Right atrium auricular region (tissue), 2 donors: ENCODE results near the gene TNK1. TPM values are rescaled to one million over a fixed set of nuclear protein-coding genes. Genes with fewer than 3 reads are reported as not detected.

Source experiments
- DNase-seq: peaks from one replicate; pipeline ENCODE4 v3.0.0-alpha.2; 2019; ENCODE audit warnings: low spot score
- H3K27ac ChIP-seq, 2 donors: fragments of 200-600 bp; sonication (generic); 1 replicate in 1 of 2; 2 replicates in 1 of 2; pipeline ENCODE4 v1.5.1; 2016 to 2019
- H3K27me3 ChIP-seq, 2 donors: fragments of 200-600 bp; sonication (generic); one replicate each; pipeline versions ENCODE4 v1.5.1 to v1.6.0; 2017 to 2019
- H3K36me3 ChIP-seq: fragments of 200-600 bp; sonication (generic); one replicate; pipeline ENCODE4 v1.5.1; 2016
- H3K4me1 ChIP-seq, 2 donors: fragments of 200-600 bp; sonication (generic); one replicate each; pipeline versions ENCODE4 v1.5.1 to v1.6.0; 2017 to 2019
- H3K4me3 ChIP-seq, 2 donors: fragments of 200-600 bp; sonication (generic); 1 replicate in 1 of 2; 2 replicates in 1 of 2; pipeline ENCODE4 v1.5.1; 2017 to 2019; ENCODE audit warnings: mild to moderate bottlenecking in 1 of 2, moderate library complexity in 1 of 2
- H3K9me3 ChIP-seq, 2 donors: fragments of 200-600 bp; sonication (generic); one replicate each; pipeline ENCODE4 v1.5.1; 2019
- CTCF ChIP-seq, 2 donors: fragments of 200-600 bp; sonication (generic); IDR thresholded peaks; one replicate each; pipeline ENCODE4 v1.5.1; 2019; ENCODE audit warnings: antibody characterized with exemption in 2 of 2
- total RNA-seq, 2 donors: library from RNA; depleted of rRNA; stranded (reverse); fragments of >200 nt; gene quantifications; one replicate each; pipeline ENCODE4 v1.1.0, GENCODE V29; 2016

The TNK1 gene
- total RNA-seq, 2 donors from 2014 or later: 4.1 to 4.8 TPM

GRCh38 chr17:7340179-7340578, 40.7 kb upstream of the TNK1 start:
- Histone ChIP-seq H3K27me3 (no peaks in the 10 kb centered on the region), H3K27ac (no peak overlapping the region), H3K36me3 (no peaks in the 10 kb centered on the region), H3K4me3 (no peak overlapping the region), H3K9me3 (no peaks in the 10 kb centered on the region), H3K4me1 (no peaks in the 10 kb centered on the region)
- TF ChIP-seq CTCF (IDR thresholded peaks at IDR 0.05): no peak
- DNase-seq: no peak

- TF ChIP-seq CTCF (IDR thresholded peaks at IDR 0.05): no peak
- no peaks in the 10 kb centered on the region for H3K9me3 ChIP-seq
- no peaks in the 10 kb centered on the region for H3K27me3 ChIP-seq
Observed at GRCh38 chr17:7341842-7342241, 39.0 kb upstream of the TNK1 start.

GRCh38 chr17:7343250-7343649, 37.6 kb upstream of the TNK1 start:
- H3K36me3 ChIP-seq: no peaks in the 10 kb centered on the region
- peaks cover 0 to 3% of the 10 kb centered on the region in 2 donors for H3K4me1 ChIP-seq
- no peaks in the 10 kb centered on the region for H3K27me3 ChIP-seq
- H3K4me3 ChIP-seq: no peak overlapping the region
- DNase-seq: no peak
- H3K27ac ChIP-seq: no peak overlapping the region
- no peaks in the 10 kb centered on the region for H3K9me3 ChIP-seq
- no peak for TF ChIP-seq CTCF (IDR thresholded peaks at IDR 0.05)

More at GRCh38 chr17:7341842-7342241, 39.0 kb upstream of the TNK1 start:
- Histone ChIP-seq H3K36me3 (no peaks in the 10 kb centered on the region), H3K27ac (no peak overlapping the region), H3K4me1 (no peaks in the 10 kb centered on the region), H3K4me3 (no peak overlapping the region)
- DNase-seq: no peak

GRCh38 chr17:7346761-7347614, 33.9 kb upstream of the TNK1 start:
- no peak for TF ChIP-seq CTCF (IDR thresholded peaks at IDR 0.05)
- H3K36me3 ChIP-seq: no peaks in the 10 kb centered on the region
- DNase-seq: no peak
- peaks cover 0 to 32% of the 10 kb centered on the region in 2 donors for H3K4me1 ChIP-seq
- H3K4me3 ChIP-seq: no peak overlapping the region
- H3K9me3 ChIP-seq: no peaks in the 10 kb centered on the region
- H3K27ac ChIP-seq: no peak overlapping the region
- no peaks in the 10 kb centered on the region for H3K27me3 ChIP-seq

- no peak for DNase-seq
- H3K9me3 ChIP-seq: no peaks in the 10 kb centered on the region
- peaks cover 0 to 39% of the 10 kb centered on the region in 2 donors for H3K4me1 ChIP-seq
- H3K36me3 ChIP-seq: no peaks in the 10 kb centered on the region
- no peak overlapping the region for H3K27ac ChIP-seq
- TF ChIP-seq CTCF (IDR thresholded peaks at IDR 0.05): no peak
- no peak overlapping the region for H3K4me3 ChIP-seq
- H3K27me3 ChIP-seq: no peaks in the 10 kb centered on the region
Observed at GRCh38 chr17:7347630-7348477, 33.0 kb upstream of the TNK1 start.
